ENCODE data around the gene HCRTR2.

- TF ChIP-seq POLR2AphosphoS5 (IDR thresholded peaks at IDR 0.05; ENCODE audit: low read depth, low read length) (no peak), CTCF (IDR thresholded peaks at IDR 0.05) (no peak), REST (IDR thresholded peaks at IDR 0.05; ENCODE audit: insufficient read depth in 1 of 2, low read depth in 2 of 2, low read length in 1 of 2) (no peak), SIN3A (IDR thresholded peaks at IDR 0.05; ENCODE audit: borderline replicate concordance, insufficient read depth, low read depth, low read length) (no peak)
Measured at GRCh38 chr6:55167860-55168259, 6.5 kb upstream of the HCRTR2 start.

Measured in Panc1 (cell line).